RWPE1 (cell line): ENCODE results near the gene TOMM5.
"Not testable (repeated sequence)": the region's sequence is repeated elsewhere in the genome, so short reads cannot be mapped to it uniquely, and the experiment has no call there.

Source experiments
- CTCF ChIA-PET: fragments of 350-600 bp; sonication (Branson Sonifier 250); formaldehyde crosslinking; extraction: SDS; loops from one replicate; lab custom pipeline; 2021; lab: Yijun Ruan, JAX
- POLR2A ChIA-PET: fragments of 400-600 bp; formaldehyde crosslinking; extraction: SDS; loops from one replicate; lab custom pipeline; 2020; ENCODE audit warnings: antibody characterized with exemption; ENCODE audit not compliant: low non-redundant PET; lab: Yijun Ruan, JAX
- DNase-seq: peaks from one replicate; pipeline ENCODE4 v3.0.0; 2012; ENCODE audit warnings: low spot score
- H3K27ac ChIP-seq: fragments of 450-650 bp; 2 replicates; pipeline ENCODE4 v1.5.1; 2017
- TF ChIP-seq, protein P1 (sequence below): fragments of 450-650 bp; conservative IDR thresholded peaks from 2 replicates; pipeline ENCODE4 v1.5.1; 2017; ENCODE audit warnings: low read depth, mild to moderate bottlenecking

Gene TOMM5

DNA sequence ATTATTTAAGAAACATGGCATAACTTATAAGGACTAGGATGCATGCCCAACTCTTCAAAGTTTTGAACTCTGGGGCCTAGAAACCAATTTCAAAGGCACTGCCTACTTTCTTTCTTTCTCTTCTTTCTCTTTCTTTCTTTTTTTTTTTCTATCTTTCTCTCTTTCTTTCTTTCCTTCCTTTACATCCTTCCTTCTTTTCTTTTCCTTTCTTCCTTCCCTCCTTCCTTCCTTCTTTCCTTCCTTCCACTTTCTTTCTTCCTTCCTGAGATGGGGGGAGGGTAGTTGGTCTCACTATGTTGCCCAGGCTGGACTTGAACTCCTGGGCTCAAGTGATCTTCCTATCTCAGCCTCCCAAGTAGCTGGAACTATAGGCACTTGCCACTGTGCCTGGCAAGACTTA, 15.9 kb upstream of the TOMM5 start:
- no peak overlapping the region for H3K27ac ChIP-seq
- TF ChIP-seq, protein P1, sequence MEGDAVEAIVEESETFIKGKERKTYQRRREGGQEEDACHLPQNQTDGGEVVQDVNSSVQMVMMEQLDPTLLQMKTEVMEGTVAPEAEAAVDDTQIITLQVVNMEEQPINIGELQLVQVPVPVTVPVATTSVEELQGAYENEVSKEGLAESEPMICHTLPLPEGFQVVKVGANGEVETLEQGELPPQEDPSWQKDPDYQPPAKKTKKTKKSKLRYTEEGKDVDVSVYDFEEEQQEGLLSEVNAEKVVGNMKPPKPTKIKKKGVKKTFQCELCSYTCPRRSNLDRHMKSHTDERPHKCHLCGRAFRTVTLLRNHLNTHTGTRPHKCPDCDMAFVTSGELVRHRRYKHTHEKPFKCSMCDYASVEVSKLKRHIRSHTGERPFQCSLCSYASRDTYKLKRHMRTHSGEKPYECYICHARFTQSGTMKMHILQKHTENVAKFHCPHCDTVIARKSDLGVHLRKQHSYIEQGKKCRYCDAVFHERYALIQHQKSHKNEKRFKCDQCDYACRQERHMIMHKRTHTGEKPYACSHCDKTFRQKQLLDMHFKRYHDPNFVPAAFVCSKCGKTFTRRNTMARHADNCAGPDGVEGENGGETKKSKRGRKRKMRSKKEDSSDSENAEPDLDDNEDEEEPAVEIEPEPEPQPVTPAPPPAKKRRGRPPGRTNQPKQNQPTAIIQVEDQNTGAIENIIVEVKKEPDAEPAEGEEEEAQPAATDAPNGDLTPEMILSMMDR, result no peak
- ChIA-PET POLR2A (no interaction called here), CTCF (interaction anchor here (0.7 kb wide), 2 partner anchors 16 to 148 kb away, joined by 3 to 4 read pairs; no protein-coding TSS in a partner anchor)
- DNase-seq, result no peak

DNA sequence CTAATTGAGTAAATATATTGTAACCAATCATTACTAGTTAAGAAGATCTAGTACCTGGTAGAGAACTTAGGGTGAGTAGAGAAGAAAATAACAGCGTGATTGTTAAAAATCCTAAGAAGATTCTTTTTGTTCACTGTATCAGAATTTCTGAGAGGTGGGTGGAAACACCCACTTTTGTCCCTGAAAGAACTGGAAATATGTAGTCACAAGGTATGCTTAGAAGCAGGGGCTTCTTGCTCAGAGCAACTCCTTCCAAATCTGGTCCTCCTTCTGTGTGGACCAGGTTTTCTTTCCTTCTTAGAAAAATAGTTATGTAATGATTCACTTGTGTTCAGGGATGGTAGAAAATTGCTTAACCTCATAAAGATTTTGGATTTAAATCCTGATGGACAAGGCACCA, 11.9 kb upstream of the TOMM5 start:
- POLR2A ChIA-PET, result no interaction called here
- no peak overlapping the region for H3K27ac ChIP-seq
- CTCF ChIA-PET, result interaction anchor here (0.6 kb wide), 1 partner anchor 171 kb away, joined by 5 read pairs; no protein-coding TSS in a partner anchor
- TF ChIP-seq, protein P1, result no peak
- DNase-seq, result no peak

DNA sequence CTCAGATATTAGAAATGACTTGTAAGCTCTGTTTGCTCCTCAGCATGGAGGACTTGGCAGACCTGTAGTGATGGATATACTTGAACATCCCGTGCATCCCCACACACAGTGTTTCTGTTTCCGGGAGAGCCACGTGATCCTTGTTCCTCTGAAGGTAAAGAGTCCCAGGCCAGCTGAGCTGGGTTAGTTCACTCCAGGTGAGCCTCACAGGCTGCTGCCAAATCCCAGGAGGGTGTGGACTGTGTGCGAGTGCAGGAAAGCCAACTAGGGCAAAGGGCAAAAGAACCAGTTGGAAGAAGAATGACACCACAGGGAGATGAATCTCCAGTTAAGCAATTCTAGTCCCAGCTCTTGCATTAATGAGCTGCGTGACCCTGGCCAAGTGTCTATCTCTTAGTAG, 10.4 kb upstream of the TOMM5 start:
- TF ChIP-seq, protein P1, result no peak
- DNase-seq, result peak; percentile 84
- POLR2A ChIA-PET, result no interaction called here
- 0 out of 2 replicates have a peak overlapping the region, but pooled peaks have one; percentile 18 for H3K27ac ChIP-seq
- CTCF ChIA-PET, result no interaction called here

DNA sequence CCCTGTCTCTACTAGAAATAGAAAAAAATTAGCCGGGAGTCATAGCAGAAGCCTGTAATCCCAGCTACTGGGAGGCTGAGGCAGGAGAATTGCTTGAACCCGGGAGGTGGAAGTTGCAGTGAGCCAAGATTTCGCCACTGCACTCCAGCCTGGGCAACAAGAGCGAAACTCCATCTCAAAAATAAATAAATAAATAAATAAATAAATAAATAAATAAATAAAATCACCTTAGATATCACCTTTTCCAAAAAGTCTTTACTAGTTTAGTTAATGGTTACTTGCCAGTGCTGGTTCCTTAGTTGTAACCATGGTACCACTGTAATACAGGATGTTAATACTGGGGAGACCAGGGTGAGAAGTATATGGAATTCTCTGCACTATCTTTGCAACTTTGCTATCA, 9.7 kb upstream of the TOMM5 start:
- POLR2A ChIA-PET, CTCF ChIA-PET: not testable (repeated sequence)

DNA sequence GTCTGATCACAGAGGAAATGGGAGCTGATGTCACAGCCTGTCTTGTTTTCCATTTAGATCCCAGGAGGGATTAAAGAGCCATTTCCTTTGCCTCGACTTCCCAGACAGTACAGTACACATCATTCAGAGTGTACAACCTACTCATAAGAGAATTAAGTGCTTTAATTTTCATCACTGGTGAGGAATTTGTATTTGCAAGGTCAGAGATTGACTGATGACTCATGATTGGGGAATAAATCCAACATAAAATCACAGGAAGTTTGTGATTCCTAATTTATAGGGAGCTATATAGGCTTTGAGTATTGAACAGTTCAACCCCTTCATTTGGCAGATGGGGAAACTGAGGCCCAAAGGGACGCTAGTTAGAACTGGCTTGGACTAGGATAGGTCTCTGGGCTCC, 4.1 kb upstream of the TOMM5 start:
- peak; percentile 30 for DNase-seq
- ChIA-PET CTCF (interaction anchor here (0.5 kb wide), 1 partner anchor 307 kb away, joined by 3 read pairs; no protein-coding TSS in a partner anchor), POLR2A (no interaction called here)
- TF ChIP-seq, protein P1, result no peak
- no peak overlapping the region for H3K27ac ChIP-seq

More for the DNA sequence above, 9.7 kb upstream of the TOMM5 start:
- DNase-seq, H3K27ac ChIP-seq: not testable (repeated sequence)

DNA sequence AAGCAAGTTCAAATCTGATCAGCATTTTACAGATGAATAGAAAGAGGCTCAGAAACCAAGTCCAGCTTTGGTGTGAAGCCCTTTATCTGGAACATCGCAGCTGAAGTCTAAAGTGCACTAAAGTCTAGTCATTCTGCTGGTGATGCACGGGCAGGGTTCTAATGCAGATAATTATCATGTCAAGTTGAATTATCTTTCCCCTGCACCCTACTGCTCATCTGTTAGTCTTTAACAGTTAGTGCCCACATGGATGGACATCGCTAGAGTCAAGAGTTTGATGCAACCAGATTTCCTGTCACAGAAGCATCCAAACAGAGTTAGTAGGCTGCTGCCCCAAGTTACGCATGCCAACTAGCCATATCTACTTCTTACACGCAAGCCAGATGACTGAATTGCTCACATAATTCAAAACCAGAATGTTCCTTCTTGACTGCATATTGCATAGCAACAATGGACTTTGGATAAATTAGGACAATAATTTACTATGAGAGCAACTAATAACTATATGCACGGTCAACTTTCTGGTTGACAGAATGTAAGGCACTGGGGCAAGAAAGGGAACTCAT, 1.6 kb upstream of the TOMM5 start:
- TF ChIP-seq, protein P1, result no peak
- ChIA-PET CTCF (interaction anchor here (0.6 to 1.2 kb wide), 3 partner anchors 11 to 70 kb away, joined by 3 to 5 read pairs (median 3); no protein-coding TSS in a partner anchor), POLR2A (no interaction called here)
- DNase-seq, result no peak
- no peak overlapping the region for H3K27ac ChIP-seq

DNA sequence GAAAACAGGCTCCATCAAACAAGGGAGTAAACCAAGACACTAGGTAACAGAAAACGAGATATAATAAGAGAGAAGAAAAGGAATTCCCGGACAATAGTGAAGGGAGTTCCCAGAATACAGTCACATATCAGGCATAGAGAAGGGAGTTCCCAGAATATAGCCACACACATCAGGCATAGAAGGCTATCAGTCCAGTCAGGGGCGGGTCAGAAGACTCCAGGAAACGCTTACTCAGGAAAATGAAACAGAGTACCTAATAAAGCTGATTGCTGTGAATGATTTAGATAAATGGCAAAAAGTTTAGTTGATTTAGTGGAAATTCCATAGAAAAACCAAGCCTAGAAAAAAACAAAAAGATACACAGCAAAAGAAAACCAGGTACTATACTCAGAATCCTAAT, 4.9 kb downstream of the TOMM5 start:
- POLR2A ChIA-PET, result no interaction called here
- no peak overlapping the region for H3K27ac ChIP-seq
- CTCF ChIA-PET, result no interaction called here
- TF ChIP-seq, protein P1, result no peak
- no peak for DNase-seq
